Cardiac muscle cell (in vitro differentiated cells and primary cell): ENCODE measurements around the gene NCMAP. TPM values are rescaled to one million over a fixed set of nuclear protein-coding genes. Genes with fewer than 3 reads are reported as not detected.

ENCODE experiments used
- DNase-seq, 2 donors: peaks; one replicate each; pipeline versions ENCODE4 v3.0.0 to v3.0.0-alpha.2; 2010 to 2017; ENCODE audit warnings: low read depth in 1 of 2, low spot score in 1 of 2
- H3K27ac ChIP-seq: fragments of 200-600 bp; sonication (generic); 2 replicates; pipeline ENCODE4 v1.5.1; 2016
- H3K27me3 ChIP-seq: fragments of 200-600 bp; sonication (generic); 2 replicates; pipeline ENCODE4 v1.6.0; 2016; ENCODE audit warnings: control low read depth
- H3K36me3 ChIP-seq: fragments of 200-600 bp; sonication (generic); 2 replicates; pipeline ENCODE4 v1.5.1; 2016; ENCODE audit warnings: control low read depth
- H3K4me1 ChIP-seq: fragments of 200-600 bp; sonication (generic); 2 replicates; pipeline ENCODE4 v1.8.1; 2017; ENCODE audit warnings: low read depth, mild to moderate bottlenecking, mixed run types
- H3K4me3 ChIP-seq: fragments of 200-600 bp; sonication (generic); 2 replicates; pipeline ENCODE4 v1.5.1; 2016; ENCODE audit warnings: mild to moderate bottlenecking
- H3K9me3 ChIP-seq: fragments of 200-600 bp; sonication (generic); 2 replicates; pipeline ENCODE4 v1.5.1; 2017; ENCODE audit warnings: low read depth, mild to moderate bottlenecking, control low read depth
- polyA plus RNA-seq: library from polyadenylated mRNA; unstranded; fragments of >200 nt; fragmentation: Nextera tagmentation; extraction: Ambion mirVana; gene quantifications from 2 replicates; pipeline ENCODE4 v1.2.1, GENCODE V29; 2016
- total RNA-seq: library from RNA; depleted of rRNA; stranded (reverse); fragments of >200 nt; gene quantifications from 2 replicates; pipeline ENCODE4 v1.2.3, GENCODE V29; 2016
- TF ChIP-seq, protein P1 (sequence below): IDR thresholded peaks from 2 replicates; pipeline ENCODE4 v1.5.1; 2012; ENCODE audit warnings: low read depth, mild to moderate bottlenecking, low read length

The NCMAP gene
- total and polyA plus RNA-seq, 2 experiments from 2014 or later: not detected

DNA sequence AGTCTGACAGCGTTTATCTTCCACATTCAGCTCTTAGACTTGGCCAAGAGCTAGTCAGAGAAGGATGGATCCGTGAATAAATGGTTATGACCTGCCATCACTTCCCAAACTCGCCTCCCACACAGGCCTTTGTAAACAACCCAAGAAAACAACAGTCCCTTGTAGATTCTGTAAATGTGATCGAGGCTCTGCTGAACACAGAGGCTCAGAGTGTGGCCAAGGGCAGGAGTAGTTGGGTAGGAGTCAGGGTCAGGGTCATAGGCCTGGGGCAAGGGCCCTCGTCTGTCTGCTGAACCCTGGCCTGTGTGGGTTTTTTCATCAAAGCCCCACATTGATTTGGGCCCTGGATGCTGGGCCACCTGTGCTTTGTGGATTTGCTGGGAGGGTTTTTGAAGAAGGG, 32.7 kb downstream of the NCMAP start:
- Histone ChIP-seq H3K4me1 (peaks cover 7% of the 10 kb centered on the region), H3K4me3 (no peak overlapping the region), H3K9me3 (no peaks in the 10 kb centered on the region), H3K36me3 (no peaks in the 10 kb centered on the region), H3K27me3 (no peaks in the 10 kb centered on the region), H3K27ac (no peak overlapping the region)
- TF ChIP-seq, protein P1, sequence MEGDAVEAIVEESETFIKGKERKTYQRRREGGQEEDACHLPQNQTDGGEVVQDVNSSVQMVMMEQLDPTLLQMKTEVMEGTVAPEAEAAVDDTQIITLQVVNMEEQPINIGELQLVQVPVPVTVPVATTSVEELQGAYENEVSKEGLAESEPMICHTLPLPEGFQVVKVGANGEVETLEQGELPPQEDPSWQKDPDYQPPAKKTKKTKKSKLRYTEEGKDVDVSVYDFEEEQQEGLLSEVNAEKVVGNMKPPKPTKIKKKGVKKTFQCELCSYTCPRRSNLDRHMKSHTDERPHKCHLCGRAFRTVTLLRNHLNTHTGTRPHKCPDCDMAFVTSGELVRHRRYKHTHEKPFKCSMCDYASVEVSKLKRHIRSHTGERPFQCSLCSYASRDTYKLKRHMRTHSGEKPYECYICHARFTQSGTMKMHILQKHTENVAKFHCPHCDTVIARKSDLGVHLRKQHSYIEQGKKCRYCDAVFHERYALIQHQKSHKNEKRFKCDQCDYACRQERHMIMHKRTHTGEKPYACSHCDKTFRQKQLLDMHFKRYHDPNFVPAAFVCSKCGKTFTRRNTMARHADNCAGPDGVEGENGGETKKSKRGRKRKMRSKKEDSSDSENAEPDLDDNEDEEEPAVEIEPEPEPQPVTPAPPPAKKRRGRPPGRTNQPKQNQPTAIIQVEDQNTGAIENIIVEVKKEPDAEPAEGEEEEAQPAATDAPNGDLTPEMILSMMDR: no peak
- no peak for DNase-seq

DNA sequence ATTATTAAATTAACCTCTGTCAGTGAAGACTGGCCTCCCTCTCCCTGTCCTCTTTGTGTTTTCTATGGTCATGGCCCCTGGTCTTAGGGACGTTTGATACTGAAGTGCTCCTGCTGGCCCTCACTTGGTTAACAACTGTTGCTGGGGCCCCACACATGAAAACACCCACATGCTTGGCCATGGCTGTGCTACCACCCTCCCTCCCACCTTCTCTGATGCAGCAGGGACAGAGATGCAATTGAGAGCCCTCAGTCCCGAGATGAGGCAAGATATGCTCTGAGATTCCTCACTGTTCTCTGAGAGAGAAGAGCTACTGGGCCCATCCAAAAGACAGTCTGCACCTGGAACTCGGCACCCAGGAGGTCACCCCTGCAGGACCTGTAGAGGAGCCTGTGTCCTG, 33.3 kb downstream of the NCMAP start:
- no peak for DNase-seq
- Histone ChIP-seq H3K36me3 (no peaks in the 10 kb centered on the region), H3K27ac (no peak overlapping the region), H3K27me3 (no peaks in the 10 kb centered on the region), H3K9me3 (no peaks in the 10 kb centered on the region), H3K4me3 (no peak overlapping the region), H3K4me1 (peaks cover 5% of the 10 kb centered on the region)
- TF ChIP-seq, protein P1: no peak

DNA sequence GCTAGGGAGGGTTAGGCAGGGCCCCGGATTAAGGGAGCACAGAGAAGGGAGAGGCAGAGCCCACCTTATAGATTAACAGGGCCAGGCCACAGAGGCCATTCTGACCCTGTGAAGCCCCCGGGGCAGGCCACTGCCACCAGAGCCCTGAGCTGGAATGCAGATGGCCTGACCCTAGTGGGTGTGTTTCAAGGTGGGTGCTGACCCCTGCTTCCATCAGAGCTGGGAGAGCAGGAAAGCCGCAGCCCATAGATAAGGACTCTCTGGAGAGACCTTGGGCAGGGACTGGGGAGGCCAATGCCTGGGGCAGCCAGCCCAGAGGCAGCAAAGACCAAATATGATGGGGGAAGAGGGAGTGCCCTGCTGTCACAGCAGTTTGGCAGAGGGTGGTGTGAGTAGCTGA, 35.9 kb downstream of the NCMAP start:
- Histone ChIP-seq H3K4me3 (no peak overlapping the region), H3K36me3 (no peaks in the 10 kb centered on the region), H3K4me1 (no peaks in the 10 kb centered on the region), H3K27ac (no peak overlapping the region), H3K27me3 (no peaks in the 10 kb centered on the region), H3K9me3 (no peaks in the 10 kb centered on the region)
- TF ChIP-seq, protein P1: no peak
- no peak for DNase-seq

DNA sequence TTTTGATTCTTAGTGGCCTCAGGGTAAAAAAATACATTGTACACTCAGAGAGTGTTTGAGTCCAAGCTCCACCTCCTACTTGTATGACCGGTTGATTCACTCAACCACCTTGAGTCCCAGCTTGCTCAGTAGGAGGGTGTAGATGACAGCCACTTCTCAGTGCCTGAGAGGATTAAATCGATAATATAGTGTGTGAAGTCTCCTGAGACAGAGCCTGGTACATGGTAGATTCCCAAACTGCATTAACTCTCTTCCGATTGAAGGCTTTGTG, 38.4 kb downstream of the NCMAP start:
- Histone ChIP-seq H3K27me3 (no peaks in the 10 kb centered on the region), H3K4me3 (no peak overlapping the region), H3K4me1 (no peaks in the 10 kb centered on the region), H3K36me3 (no peaks in the 10 kb centered on the region), H3K27ac (no peak overlapping the region), H3K9me3 (no peaks in the 10 kb centered on the region)
- TF ChIP-seq, protein P1: no peak
- DNase-seq: no peak

DNA sequence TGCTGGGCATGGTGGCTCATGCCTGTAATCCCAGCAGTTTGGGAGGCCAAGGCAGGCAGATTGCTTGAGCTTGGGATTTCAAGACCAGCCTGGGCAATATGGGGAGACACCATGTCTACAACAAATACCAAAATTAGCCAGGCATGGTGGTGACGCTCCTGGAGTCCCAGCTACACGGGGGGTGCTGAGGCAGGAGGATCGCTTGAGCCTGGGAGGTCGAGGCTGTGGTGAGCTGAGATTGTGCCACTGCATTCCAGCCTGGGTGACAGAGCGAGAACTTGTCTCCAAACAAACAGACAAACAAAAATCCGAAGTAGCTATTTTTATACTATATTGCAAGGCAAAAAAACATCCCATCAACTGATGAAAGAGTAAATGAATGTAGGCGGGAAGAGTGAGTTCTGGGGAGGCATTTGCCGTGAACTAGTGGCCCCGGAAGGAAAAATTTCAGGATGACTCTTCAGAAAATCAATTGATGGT, 40.6 kb downstream of the NCMAP start:
- DNase-seq: no peak
- TF ChIP-seq, protein P1: no peak

DNA sequence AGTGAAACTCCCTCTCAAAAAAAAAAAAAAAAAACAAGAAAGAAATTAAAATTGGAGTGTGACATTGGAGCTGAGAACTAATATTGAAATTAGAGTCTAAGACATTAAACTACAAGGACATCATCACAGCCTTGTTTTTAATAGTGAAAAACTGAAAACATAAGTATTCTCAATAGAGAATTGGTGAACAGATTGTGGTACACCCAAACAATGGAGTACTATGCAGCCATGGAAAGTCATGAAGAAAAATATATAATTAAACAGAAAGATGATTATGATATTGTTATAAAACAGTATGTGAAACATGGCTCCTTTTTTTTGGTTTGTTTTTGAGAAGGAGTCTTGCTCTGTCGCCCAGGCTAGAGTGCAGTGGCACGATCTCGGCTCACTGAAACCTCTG, 43.4 kb downstream of the NCMAP start:
- Histone ChIP-seq H3K4me3 (no peak overlapping the region), H3K36me3 (no peaks in the 10 kb centered on the region), H3K4me1 (no peaks in the 10 kb centered on the region), H3K27ac (no peak overlapping the region), H3K27me3 (no peaks in the 10 kb centered on the region), H3K9me3 (no peaks in the 10 kb centered on the region)
- TF ChIP-seq, protein P1: no peak
- no peak for DNase-seq

More for the DNA sequence above, 40.6 kb downstream of the NCMAP start:
- Histone ChIP-seq H3K4me1 (no peaks in the 10 kb centered on the region), H3K27ac (no peak overlapping the region), H3K9me3 (no peaks in the 10 kb centered on the region), H3K27me3 (no peaks in the 10 kb centered on the region), H3K4me3 (no peak overlapping the region), H3K36me3 (no peaks in the 10 kb centered on the region)
